ENCODE data around the gene FRRS1. TPM values are rescaled to one million over a fixed set of nuclear protein-coding genes. Genes with fewer than 3 reads are reported as not detected.
"Not testable (repeated sequence)": the region's sequence is repeated elsewhere in the genome, so short reads cannot be mapped to it uniquely, and the experiment has no call there.

The FRRS1 gene
- total RNA-seq, 1 donor from 2014 or later = 6.8 TPM

DNA sequence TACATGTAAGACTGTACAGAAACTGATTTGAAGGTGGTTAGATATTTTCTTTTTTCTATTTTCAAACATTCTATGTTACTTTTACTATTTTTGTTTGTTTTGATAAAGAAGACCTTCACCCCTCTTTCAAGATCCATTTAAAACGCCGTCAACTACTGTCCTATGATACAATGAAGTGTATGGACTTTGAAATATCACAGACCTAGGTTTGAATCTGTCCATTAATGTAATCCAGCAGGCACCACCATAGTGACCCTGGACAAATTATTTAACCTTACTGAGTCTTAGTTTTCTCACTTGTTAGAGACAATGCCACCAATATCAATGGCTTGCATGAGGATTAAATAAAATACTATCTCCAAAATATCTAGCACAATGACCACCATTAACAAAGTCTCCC lies 2.0 kb downstream of the FRRS1 start:
- Histone ChIP-seq H3K36me3 (no peaks in the 10 kb centered on the region), H3K9me3 (no peaks in the 10 kb centered on the region), H3K4me1 (peaks cover 5% of the 10 kb centered on the region), H3K4me3 (no peak overlapping the region), H3K27me3 (no peaks in the 10 kb centered on the region), H3K27ac (no peak overlapping the region)
- intact Hi-C loops (cut with DNase I) = no loop called here
- TF ChIP-seq, protein P1, sequence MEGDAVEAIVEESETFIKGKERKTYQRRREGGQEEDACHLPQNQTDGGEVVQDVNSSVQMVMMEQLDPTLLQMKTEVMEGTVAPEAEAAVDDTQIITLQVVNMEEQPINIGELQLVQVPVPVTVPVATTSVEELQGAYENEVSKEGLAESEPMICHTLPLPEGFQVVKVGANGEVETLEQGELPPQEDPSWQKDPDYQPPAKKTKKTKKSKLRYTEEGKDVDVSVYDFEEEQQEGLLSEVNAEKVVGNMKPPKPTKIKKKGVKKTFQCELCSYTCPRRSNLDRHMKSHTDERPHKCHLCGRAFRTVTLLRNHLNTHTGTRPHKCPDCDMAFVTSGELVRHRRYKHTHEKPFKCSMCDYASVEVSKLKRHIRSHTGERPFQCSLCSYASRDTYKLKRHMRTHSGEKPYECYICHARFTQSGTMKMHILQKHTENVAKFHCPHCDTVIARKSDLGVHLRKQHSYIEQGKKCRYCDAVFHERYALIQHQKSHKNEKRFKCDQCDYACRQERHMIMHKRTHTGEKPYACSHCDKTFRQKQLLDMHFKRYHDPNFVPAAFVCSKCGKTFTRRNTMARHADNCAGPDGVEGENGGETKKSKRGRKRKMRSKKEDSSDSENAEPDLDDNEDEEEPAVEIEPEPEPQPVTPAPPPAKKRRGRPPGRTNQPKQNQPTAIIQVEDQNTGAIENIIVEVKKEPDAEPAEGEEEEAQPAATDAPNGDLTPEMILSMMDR (IDR thresholded peaks at IDR 0.05) = no peak
- no peak for DNase-seq
- no peak for ATAC-seq

GRCh38 chr1:99763956-99764355 lies 2.5 kb downstream of the FRRS1 start:
- no peak for DNase-seq
- Histone ChIP-seq H3K4me1 (peaks cover 5% of the 10 kb centered on the region), H3K27me3 (no peaks in the 10 kb centered on the region), H3K27ac (no peak overlapping the region), H3K4me3 (no peak overlapping the region), H3K36me3 (no peaks in the 10 kb centered on the region), H3K9me3 (no peaks in the 10 kb centered on the region)
- intact Hi-C loops (cut with DNase I) = no loop called here
- ATAC-seq = no peak
- TF ChIP-seq, protein P1 (IDR thresholded peaks at IDR 0.05) = no peak

DNA sequence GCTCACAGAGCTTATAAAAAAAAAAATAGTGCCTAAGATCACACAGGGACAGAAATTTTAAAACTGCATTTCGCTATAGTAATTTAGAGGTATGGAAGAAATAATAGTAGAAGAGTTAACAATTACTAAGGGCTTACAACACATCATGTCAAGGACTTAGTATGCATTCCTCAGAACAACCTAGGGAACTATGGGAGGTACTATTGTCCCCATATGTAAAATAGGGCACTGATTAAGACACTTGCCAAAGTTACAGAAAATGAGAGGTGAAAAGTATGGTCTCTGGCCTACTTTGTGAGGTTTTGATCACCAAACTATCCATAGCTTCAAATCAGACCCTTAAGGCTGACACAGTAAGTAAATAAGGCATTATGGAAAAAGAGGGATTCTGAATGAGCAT lies 4.7 kb downstream of the FRRS1 start:
- no peak overlapping the region for H3K4me3 ChIP-seq
- H3K27me3 ChIP-seq = no peaks in the 10 kb centered on the region
- no peak for DNase-seq
- TF ChIP-seq, protein P1 (IDR thresholded peaks at IDR 0.05) = no peak
- H3K36me3 ChIP-seq = no peaks in the 10 kb centered on the region
- no peaks in the 10 kb centered on the region for H3K9me3 ChIP-seq
- ATAC-seq = no peak
- intact Hi-C loops (cut with DNase I) = no loop called here
- no peak overlapping the region for H3K27ac ChIP-seq
- H3K4me1 ChIP-seq = peaks cover 8% of the 10 kb centered on the region

GRCh38 chr1:99759518-99760160 lies 6.8 kb downstream of the FRRS1 start:
- no peak overlapping the region for H3K4me3 ChIP-seq
- H3K27ac ChIP-seq = no peak overlapping the region
- no peaks in the 10 kb centered on the region for H3K9me3 ChIP-seq
- peaks cover 6% of the 10 kb centered on the region for H3K4me1 ChIP-seq
- intact Hi-C loops (cut with DNase I) = no loop called here
- ATAC-seq (no peak), DNase-seq (no peak)
- no peaks in the 10 kb centered on the region for H3K36me3 ChIP-seq
- TF ChIP-seq, protein P1 (IDR thresholded peaks at IDR 0.05) = no peak
- no peaks in the 10 kb centered on the region for H3K27me3 ChIP-seq

- ATAC-seq; intact Hi-C loops (cut with DNase I): not testable (repeated sequence)
Measured at GRCh38 chr1:99758686-99759517, 7.5 kb downstream of the FRRS1 start.

DNA sequence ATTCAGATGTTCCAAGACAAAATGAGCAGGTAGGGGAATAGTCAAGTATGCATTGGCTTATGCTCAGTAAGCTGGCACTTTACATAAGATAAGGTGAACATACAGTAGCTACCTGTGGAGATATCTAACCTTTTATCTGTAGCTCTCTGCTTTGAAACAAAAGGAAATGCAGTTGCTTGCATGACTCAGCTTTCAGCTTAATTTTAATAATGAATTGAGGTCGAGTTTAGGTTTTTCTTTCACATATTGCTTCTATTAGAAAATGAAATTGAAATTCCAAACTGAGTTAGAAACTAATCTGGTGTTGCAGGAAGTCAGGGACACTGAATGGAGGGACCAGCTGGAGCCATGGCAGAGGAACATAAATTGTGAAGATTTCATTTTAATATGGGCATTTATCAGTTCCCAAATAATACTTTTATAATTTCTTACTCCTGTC lies 8.3 kb downstream of the FRRS1 start:
- intact Hi-C loops (cut with DNase I) = no loop called here
- H3K4me1 ChIP-seq = peaks cover 6% of the 10 kb centered on the region
- no peak for ATAC-seq
- TF ChIP-seq, protein P1 (IDR thresholded peaks at IDR 0.05) = no peak
- no peaks in the 10 kb centered on the region for H3K27me3 ChIP-seq
- H3K4me3 ChIP-seq = no peak overlapping the region
- H3K27ac ChIP-seq = no peak overlapping the region
- no peak for DNase-seq
- no peaks in the 10 kb centered on the region for H3K36me3 ChIP-seq
- H3K9me3 ChIP-seq = no peaks in the 10 kb centered on the region

More at GRCh38 chr1:99758686-99759517, 7.5 kb downstream of the FRRS1 start:
- not testable (repeated sequence) for H3K27ac ChIP-seq, H3K27me3 ChIP-seq, H3K36me3 ChIP-seq, H3K4me3 ChIP-seq, H3K9me3 ChIP-seq, H3K4me1 ChIP-seq, DNase-seq
